Measurements from ENCODE around the gene FREY1.
A peak's percentile ranks its signal among the peaks of the same experiment; 100 is the strongest.
"Not testable (repeated sequence)": the region's sequence is repeated elsewhere in the genome, so short reads cannot be mapped to it uniquely, and the experiment has no call there.

FREY1 gene

GRCh38 chr11:45913942-45914635, 7.0 kb upstream of the FREY1 start:
- DNase-seq: no peak

DNA sequence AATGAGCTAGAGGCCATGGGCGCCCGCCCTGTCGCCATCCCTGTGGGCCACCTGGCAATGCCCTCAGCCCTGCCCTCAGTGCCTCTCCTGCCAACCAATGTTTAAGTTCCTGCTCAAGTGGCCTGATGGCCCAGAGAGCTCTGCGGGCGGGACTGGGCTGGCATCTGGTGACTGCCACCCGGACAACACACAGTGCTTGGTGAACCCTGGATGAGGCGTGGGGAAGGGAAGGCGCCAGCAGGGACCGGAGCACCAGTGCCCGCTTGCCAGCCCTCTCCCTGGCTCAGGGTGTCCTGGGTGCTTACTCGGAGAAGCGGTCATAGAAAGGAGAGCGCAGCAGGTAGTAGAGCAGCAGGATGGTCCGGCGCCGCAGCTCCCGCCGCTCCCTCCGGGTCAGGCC, 6.4 kb upstream of the FREY1 start:
- DNase-seq: no peak

GRCh38 chr11:45910623-45911022, 3.6 kb upstream of the FREY1 start:
- no peak for DNase-seq

GRCh38 chr11:45909594-45910475, 2.8 kb upstream of the FREY1 start:
- DNase-seq: no peak

DNA sequence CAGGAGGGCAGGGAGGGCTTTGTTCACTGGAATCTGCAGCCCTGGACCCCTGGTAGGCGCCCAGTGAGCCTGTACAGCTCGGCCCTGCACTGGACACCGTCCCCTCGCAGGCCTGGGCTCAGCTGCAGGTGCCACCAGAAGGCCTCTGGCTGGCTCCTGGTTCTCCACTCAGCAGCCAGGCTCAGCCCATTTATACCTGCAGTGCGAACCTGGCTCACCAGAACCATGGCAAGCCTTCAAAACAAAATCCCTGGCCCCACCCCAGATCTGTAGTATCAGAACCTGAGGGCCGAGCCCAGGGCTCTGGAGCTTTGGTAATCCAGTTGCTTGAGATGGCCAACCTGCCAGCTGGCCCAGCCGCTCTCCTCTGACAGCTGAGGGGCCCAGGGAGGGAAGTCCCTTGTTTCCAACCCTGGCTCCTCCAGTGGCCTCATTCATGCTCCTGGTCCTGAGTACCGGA, 870 bp upstream of the FREY1 start:
- no peak for DNase-seq

DNA sequence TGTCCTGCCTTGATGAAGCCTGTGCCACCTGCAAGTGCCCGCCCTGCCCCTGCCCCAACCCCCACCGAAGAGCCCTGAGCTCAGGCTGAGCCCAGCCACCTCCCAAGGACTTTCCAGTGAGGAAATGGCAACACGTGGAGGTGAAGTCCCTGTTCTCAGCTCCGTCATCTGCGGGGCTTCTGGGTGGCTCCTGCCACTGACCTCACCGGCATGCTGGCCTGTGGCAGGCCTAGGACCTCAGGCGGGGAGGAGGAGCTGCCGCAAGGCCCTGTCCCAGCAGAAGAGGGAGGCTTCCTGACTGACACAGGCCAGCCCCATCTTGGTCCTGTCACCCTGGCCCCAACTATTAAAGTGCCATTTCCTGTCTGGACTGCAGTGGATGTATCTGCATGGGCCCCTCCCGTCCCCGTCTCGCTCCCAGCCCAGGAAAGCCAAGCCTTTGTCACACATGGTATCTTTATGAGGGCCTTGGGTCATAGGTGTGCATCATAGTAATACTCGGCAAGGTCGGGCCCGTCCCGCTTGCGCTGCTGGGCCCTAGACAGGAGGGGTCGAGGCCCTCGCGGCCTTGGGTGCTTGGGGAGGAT, 882 bp downstream of the FREY1 start:
- no peak for DNase-seq

DNA sequence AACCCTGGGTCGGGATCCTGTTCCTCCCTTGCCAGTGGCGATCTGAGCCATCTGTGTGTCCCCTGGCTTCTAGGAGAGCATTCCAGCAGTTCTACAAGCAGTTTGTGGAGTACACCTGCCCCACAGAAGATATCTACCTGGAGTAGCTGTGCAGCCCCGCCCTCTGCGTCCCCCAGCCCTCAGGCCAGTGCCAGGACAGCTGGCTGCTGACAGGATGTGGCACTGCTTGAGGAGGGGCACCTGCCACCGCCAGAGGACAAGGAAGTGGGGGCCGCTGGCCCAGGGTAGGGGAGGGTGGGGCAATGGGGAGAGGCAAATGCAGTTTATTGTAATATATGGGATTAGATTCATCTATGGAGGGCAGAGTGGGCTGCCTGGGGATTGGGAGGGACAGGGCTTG, 1.5 kb downstream of the FREY1 start:
- not testable (repeated sequence) for DNase-seq

GRCh38 chr11:45905095-45905494, 2.0 kb downstream of the FREY1 start:
- DNase-seq: no peak

GRCh38 chr11:45904309-45904915, 2.7 kb downstream of the FREY1 start:
- no peak for DNase-seq

- DNase-seq: no peak
These were observed 4.4 kb downstream of the FREY1 start for GRCh38 chr11:45902452-45903380.

DNA sequence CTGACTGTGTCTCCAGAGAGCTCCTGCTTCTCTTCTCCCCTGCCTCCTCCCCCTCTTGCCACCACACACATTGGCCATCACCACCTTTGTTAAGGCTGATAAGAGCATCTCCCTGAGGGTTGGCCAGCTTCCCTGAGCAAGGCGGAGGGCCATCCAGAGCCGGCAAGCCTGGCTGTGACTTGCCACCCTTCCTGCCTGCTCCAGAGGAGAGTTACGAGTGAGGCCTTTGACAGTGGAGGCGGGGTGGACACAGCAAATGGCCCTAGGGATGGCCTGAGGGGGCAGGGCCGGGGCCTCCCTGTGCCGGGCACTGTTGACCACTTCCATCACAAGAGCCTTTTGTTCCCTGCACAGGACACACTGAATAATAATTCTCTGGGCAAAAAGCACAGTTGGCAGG, 5.4 kb downstream of the FREY1 start:
- no peak for DNase-seq

- DNase-seq: no peak
These were observed 6.0 kb downstream of the FREY1 start for GRCh38 chr11:45900916-45901617.

DNA sequence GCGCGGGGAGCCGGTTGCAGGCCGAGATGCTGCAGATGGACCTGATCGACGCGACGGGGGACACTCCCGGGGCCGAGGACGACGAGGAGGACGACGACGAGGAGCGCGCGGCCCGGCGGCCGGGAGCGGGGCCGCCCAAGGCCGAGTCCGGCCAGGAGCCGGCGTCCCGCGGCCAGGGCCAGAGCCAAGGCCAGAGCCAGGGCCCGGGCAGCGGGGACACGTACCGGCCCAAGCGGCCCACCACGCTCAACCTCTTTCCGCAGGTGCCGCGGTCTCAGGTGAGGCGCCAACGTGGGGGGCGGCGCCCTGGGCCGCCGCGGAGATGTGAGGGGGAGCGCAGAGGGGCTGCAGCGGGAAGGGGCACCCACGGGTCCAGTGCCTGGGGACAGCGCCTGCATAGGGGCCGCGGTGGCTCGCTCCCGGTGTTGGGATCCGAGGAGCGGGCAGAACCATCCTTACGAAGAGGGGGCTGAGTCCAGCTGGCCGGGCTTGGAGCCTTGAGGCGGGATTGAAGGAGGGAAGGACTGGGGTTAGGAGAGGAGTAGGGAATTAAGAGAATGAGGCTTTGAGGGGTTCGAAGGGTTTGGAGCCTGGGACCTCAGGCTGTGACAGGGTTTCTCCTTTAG, 6.8 kb downstream of the FREY1 start:
- not testable (repeated sequence) for DNase-seq

- DNase-seq: peak; percentile 72 to 78
These were observed 7.5 kb downstream of the FREY1 start for GRCh38 chr11:45899448-45900174.

GRCh38 chr11:45899086-45899447, 8.0 kb downstream of the FREY1 start:
- no peak for DNase-seq

DNA sequence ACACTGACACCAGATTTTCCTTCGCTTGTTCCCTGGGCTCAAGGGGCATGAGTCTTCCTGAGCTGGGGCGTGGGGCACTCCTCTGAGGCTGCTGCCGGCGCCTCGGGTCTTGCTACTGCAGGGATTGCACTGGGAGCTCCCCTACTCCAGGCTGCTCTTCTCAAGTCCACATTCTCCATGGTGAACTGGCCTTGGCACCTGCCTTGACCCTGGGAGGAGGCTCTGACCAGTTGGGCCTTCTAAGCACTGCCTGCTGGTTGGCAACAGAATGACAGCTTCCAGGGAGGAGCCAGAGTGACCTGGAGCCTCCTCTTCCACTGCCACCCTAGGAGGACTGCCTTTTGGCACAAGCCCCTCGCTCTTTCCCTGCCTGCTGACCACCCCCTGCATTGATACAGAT, 9.5 kb downstream of the FREY1 start:
- DNase-seq: no peak

GRCh38 chr11:45896422-45896984, 10.6 kb downstream of the FREY1 start:
- no peak for DNase-seq

DNA sequence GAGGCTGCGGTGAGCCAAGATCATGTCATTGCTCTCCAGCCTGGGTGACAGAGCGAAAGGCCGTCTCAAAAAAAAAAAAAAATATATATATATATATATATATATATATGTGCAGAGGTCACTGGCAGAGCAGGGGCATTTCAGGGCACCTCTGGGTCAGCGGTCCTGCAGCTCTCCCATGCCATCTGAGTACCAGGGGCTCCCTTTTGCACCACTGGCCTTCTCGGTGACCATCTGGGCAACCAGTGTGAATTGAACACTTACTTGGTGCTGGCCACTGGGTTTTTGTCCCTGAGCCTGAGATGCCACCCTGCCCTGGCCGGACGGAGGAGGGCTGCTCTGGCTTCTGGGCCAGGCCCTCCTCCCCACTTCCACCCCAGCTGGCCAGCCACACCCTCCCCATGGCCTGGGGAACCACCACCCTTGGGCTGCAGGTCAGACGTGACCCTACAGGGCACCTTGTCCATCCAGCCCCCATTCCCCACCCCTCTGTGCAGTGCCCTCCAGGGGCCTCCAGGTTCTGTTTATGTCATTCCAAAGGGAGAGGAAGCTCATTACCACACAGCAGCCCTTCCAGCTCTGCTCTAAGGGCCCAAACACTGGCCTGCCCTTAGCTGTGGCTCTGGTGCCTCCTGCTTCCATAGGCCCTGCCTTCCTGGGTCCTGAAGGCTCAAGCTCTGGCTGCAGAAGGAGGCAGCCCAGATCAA, 11.4 kb downstream of the FREY1 start:
- no peak for DNase-seq

DNA sequence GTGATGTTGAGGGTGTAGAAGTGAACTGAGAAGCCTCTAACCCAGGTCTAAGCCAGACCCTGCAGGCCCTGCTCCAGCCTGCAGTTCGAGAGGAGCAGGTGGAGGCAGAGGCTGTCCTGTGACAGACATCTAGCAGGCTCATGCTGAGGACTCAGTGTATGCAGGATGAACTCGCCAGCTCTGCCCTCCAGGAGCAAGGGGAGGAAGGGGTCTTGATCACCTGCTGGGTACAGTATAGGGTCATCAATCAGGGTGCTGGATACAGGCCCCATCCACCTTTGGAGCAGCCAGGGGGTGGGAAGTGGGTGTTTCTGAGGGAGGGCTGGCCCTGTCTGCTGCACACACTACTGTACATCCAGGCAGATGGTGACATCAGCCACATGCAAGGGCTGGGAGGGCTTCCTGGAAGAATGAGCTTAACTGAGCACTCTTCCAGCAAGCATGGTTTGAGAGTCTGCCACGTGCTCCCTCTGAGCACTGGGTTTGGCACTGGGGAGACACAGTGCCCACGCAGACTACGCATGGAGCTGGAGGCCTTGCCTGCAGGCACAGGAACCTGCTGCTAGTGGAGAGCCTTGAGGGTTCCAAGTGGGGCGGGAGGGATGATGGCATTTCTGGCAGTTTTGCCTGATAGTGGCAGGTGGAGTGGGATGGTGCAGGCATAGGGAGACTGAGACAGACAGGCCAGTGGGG, 12.4 kb downstream of the FREY1 start:
- DNase-seq: no peak

Measured in CD4-positive, alpha-beta T cell treated with Interferon alpha-2 for 1 hour (primary cell).